Measurements from ENCODE around the gene DLGAP1. TPM values are rescaled to one million over a fixed set of nuclear protein-coding genes. Genes with fewer than 3 reads are reported as not detected.

Gene DLGAP1
- total RNA-seq, 1 donor from 2014 or later: 18.5 TPM

DNA sequence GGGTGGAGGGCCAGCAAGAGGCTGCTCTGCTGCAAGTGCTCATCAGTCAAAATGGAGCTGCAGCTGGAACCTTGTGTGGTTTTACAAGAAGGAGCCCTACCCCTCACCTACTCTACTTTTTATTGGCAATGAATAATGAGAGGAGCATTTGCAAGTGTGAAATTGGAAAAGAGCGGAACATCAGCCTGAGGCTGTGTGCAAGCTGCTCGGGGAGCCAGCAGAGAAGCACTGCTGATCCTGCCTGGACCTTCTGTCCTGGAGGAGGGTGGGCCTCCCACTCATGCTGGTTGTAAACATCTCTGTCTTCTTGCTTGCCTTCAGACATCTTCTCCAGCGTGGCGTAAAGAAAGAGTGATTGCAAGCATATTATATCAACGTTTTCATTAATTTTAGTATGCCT, 256.2 kb downstream of the DLGAP1 start:
- no peak overlapping the region for H3K4me3 ChIP-seq
- H4K20me1 ChIP-seq (ENCODE audit: low read depth): no peaks in the 10 kb centered on the region
- Mint-ChIP-seq H3K36me3 (no peaks in the 10 kb centered on the region), H3K27me3 (ENCODE audit: insufficient read depth, low read depth) (peaks cover 2% of the 10 kb centered on the region), H3K9me3 (no peaks in the 10 kb centered on the region), H3K4me1 (peaks cover 17% of the 10 kb centered on the region), H3K4me3 (no peak overlapping the region), H3K27ac (no peak overlapping the region)
- peaks cover 6% of the 10 kb centered on the region for H3K4me1 ChIP-seq
- TF ChIP-seq, protein P1, sequence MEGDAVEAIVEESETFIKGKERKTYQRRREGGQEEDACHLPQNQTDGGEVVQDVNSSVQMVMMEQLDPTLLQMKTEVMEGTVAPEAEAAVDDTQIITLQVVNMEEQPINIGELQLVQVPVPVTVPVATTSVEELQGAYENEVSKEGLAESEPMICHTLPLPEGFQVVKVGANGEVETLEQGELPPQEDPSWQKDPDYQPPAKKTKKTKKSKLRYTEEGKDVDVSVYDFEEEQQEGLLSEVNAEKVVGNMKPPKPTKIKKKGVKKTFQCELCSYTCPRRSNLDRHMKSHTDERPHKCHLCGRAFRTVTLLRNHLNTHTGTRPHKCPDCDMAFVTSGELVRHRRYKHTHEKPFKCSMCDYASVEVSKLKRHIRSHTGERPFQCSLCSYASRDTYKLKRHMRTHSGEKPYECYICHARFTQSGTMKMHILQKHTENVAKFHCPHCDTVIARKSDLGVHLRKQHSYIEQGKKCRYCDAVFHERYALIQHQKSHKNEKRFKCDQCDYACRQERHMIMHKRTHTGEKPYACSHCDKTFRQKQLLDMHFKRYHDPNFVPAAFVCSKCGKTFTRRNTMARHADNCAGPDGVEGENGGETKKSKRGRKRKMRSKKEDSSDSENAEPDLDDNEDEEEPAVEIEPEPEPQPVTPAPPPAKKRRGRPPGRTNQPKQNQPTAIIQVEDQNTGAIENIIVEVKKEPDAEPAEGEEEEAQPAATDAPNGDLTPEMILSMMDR (IDR thresholded peaks at IDR 0.05): no peak
- TF ChIP-seq EZH2phosphoT487 (IDR thresholded peaks at IDR 0.05): no peak
- H2AFZ ChIP-seq (replicated peaks): no peak overlapping the region
- no peaks in the 10 kb centered on the region for H3F3A ChIP-seq (ENCODE audit: low read depth)
- no peak overlapping the region for H3K9ac ChIP-seq
- DNase-seq (ENCODE audit: low spot score): no peak
- no peaks in the 10 kb centered on the region for H3K36me3 ChIP-seq
- H3K4me2 ChIP-seq: no peak overlapping the region
- H3K27me3 ChIP-seq: no peaks in the 10 kb centered on the region
- no peak overlapping the region for H3K27ac ChIP-seq
- H3K79me2 ChIP-seq (ENCODE audit: low read depth): no peaks in the 10 kb centered on the region
- H3K9me3 ChIP-seq (ENCODE audit: low read depth): no peaks in the 10 kb centered on the region

DNA sequence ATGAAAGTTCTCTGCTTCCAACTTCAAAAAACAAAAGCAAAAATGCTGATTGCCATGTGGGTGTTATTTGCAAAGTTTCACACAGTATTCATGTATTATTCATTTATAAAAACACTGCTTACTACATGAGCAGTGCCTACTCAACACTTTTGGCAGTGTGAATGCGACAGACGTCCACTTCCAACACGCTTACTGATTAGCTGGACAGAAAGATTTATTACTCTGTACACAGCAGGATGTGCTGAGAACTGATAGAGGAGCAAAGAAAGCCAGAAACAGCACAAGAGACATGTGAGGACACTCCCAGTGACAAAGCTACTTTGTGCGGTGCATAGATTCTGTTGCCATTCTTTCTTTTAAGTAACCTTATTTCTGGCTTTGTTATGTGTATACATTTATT, 258.8 kb downstream of the DLGAP1 start:
- Histone ChIP-seq H3K27me3 (no peaks in the 10 kb centered on the region), H3K4me1 (peaks cover 6% of the 10 kb centered on the region), H4K20me1 (ENCODE audit: low read depth) (no peaks in the 10 kb centered on the region), H3K27ac (no peak overlapping the region), H3K4me3 (no peak overlapping the region), H3K9ac (no peak overlapping the region), H3K9me3 (ENCODE audit: low read depth) (no peaks in the 10 kb centered on the region), H3K36me3 (no peaks in the 10 kb centered on the region), H3K4me2 (no peak overlapping the region), H3K79me2 (ENCODE audit: low read depth) (no peaks in the 10 kb centered on the region), H2AFZ (replicated peaks) (no peak overlapping the region), H3F3A (ENCODE audit: low read depth) (no peaks in the 10 kb centered on the region)
- DNase-seq (ENCODE audit: low spot score): no peak
- Mint-ChIP-seq H3K27ac (no peak overlapping the region), H3K27me3 (ENCODE audit: insufficient read depth, low read depth) (peaks cover 2% of the 10 kb centered on the region), H3K9me3 (no peaks in the 10 kb centered on the region), H3K4me3 (no peak overlapping the region), H3K4me1 (peaks cover 15% of the 10 kb centered on the region), H3K36me3 (no peaks in the 10 kb centered on the region)
- no peak for TF ChIP-seq EZH2phosphoT487 (IDR thresholded peaks at IDR 0.05)
- TF ChIP-seq, protein P1 (IDR thresholded peaks at IDR 0.05): no peak
- TF ChIP-seq EZH2 (IDR thresholded peaks at IDR 0.05): no peak

DNA sequence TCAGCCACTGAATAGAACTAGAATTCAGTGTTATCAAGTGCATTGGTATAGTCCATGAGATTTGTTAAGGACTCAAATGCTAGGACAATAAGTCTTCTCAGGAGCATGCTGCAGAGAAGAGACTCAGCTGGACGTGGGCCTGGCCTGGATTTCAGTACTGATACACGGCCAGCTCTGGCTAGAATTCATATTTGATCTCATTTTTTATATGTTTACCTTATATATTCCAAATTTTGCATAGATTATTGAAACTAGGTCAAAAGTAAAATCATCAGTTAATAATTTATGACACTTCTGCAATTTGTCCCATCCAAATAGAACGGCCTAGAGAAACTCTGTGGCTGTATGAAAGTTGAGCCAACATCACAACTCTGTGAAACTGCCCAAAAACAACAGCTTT, 262.0 kb downstream of the DLGAP1 start:
- peaks cover 13% of the 10 kb centered on the region for H3K4me1 Mint-ChIP-seq
- Histone ChIP-seq H2AFZ (replicated peaks) (no peak overlapping the region), H3K36me3 (no peaks in the 10 kb centered on the region), H3K9ac (no peak overlapping the region), H3K27me3 (no peaks in the 10 kb centered on the region), H3K4me1 (peaks cover 6% of the 10 kb centered on the region), H4K20me1 (ENCODE audit: low read depth) (no peaks in the 10 kb centered on the region), H3K79me2 (ENCODE audit: low read depth) (no peaks in the 10 kb centered on the region), H3F3A (ENCODE audit: low read depth) (no peaks in the 10 kb centered on the region), H3K27ac (no peak overlapping the region), H3K9me3 (ENCODE audit: low read depth) (no peaks in the 10 kb centered on the region), H3K4me2 (no peak overlapping the region), H3K4me3 (no peak overlapping the region)
- H3K4me3 Mint-ChIP-seq: no peak overlapping the region
- H3K9me3 Mint-ChIP-seq: peaks cover 2% of the 10 kb centered on the region
- H3K27ac Mint-ChIP-seq: no peak overlapping the region
- H3K36me3 Mint-ChIP-seq: no peaks in the 10 kb centered on the region
- TF ChIP-seq EZH2 (IDR thresholded peaks at IDR 0.05) (no peak), EZH2phosphoT487 (IDR thresholded peaks at IDR 0.05) (no peak)
- TF ChIP-seq, protein P1 (IDR thresholded peaks at IDR 0.05): no peak
- no peak for DNase-seq (ENCODE audit: low spot score)
- peaks cover 2% of the 10 kb centered on the region for H3K27me3 Mint-ChIP-seq (ENCODE audit: insufficient read depth, low read depth)
